MM.1S (cell line): ENCODE data around the gene DNAH8.

Experiments used
- EZH2phosphoT487 ChIP-seq: fragments of 300-600 bp; sonication (generic); IDR thresholded peaks from 2 replicates; pipeline ENCODE4 v1.6.1; 2018; ENCODE audit warnings: antibody characterized with exemption, low read length
- TF ChIP-seq, protein P1 (sequence below): fragments of 300-600 bp; sonication (generic); IDR thresholded peaks from 2 replicates; pipeline ENCODE4 v1.5.1; 2016; ENCODE audit warnings: antibody characterized with exemption, low read length, mixed read lengths

DNA sequence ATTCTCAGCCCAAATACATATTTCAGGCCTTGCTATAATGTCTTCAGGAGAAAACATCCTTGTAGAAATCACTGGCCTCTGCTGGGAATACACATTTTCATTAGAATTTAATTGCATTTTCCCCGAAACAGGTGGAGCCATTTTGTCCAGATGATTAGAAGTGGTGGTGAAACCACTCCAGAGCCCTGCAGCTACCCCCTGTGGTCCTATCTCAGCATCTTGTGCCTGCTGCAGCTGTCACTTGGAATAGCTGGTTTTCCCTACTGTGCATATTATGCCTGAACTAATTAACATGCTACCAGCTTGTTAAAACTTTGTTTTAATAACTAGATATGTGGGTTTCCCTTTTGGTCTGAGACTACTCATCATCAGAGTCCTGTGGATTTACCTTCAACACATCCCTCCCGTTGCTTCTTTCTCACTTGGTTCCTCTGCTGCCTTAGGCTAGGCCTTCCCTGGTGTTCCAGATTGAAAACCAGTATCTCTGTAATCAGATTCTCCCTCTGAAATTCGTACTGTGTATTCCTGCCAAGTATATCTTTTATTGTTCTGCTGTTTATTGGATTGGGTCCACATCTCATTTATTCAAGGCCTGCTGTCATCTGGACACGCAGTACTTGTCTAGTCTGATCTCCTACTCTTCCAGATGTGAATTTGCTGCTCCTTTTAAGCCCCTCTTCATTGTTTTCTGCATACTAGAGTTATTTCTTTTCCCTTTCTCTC, 15.2 kb downstream of the DNAH8 start:
- TF ChIP-seq, protein P1, sequence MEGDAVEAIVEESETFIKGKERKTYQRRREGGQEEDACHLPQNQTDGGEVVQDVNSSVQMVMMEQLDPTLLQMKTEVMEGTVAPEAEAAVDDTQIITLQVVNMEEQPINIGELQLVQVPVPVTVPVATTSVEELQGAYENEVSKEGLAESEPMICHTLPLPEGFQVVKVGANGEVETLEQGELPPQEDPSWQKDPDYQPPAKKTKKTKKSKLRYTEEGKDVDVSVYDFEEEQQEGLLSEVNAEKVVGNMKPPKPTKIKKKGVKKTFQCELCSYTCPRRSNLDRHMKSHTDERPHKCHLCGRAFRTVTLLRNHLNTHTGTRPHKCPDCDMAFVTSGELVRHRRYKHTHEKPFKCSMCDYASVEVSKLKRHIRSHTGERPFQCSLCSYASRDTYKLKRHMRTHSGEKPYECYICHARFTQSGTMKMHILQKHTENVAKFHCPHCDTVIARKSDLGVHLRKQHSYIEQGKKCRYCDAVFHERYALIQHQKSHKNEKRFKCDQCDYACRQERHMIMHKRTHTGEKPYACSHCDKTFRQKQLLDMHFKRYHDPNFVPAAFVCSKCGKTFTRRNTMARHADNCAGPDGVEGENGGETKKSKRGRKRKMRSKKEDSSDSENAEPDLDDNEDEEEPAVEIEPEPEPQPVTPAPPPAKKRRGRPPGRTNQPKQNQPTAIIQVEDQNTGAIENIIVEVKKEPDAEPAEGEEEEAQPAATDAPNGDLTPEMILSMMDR = no peak
- no peak for TF ChIP-seq EZH2phosphoT487
